CD4-positive, alpha-beta T cell (primary cell): ENCODE data around the gene DBNDD1. TPM values are rescaled to one million over a fixed set of nuclear protein-coding genes. Genes with fewer than 3 reads are reported as not detected.

Experiments
- ATAC-seq: fragments of 200-7000 bp; cut with Tn5 transposase; one replicate; pipeline ENCODE4 v1.10.0; 2022; ENCODE audit warnings: mild to moderate bottlenecking; ENCODE audit not compliant: poor library complexity
- CTCF ChIA-PET: fragments of 350-600 bp; sonication (Branson Sonifier 250); formaldehyde crosslinking; loops from one replicate; lab custom pipeline; 2021; ENCODE audit warnings: antibody characterized with exemption, inconsistent platforms; lab: Charles Lee
- POLR2A ChIA-PET: fragments of 350-600 bp; sonication (Branson Sonifier 250); formaldehyde crosslinking; loops from one replicate; lab custom pipeline; 2021; ENCODE audit warnings: antibody characterized with exemption, inconsistent platforms; lab: Charles Lee
- DNase-seq, 14 experiments: peaks; one replicate each; pipeline ENCODE4 v3.0.0-alpha.2; 2013 to 2020; ENCODE audit warnings: mixed read lengths in 2 of 14
- H3K27ac ChIP-seq, 2 donors: one replicate each; pipeline versions ENCODE4 v1.5.1 to v1.7.0; 2013; ENCODE audit warnings: low read length in 2 of 2, low read depth in 1 of 2, mild to moderate bottlenecking in 1 of 2
- H3K27me3 ChIP-seq, 2 experiments: 1 replicate in 1 of 2; 2 replicates in 1 of 2; pipeline versions ENCODE4 v1.6.1 to v1.7.0; 2013; ENCODE audit warnings: low read length in 2 of 2, control low read depth in 1 of 2, mild to moderate bottlenecking in 1 of 2, moderate library complexity in 1 of 2; ENCODE audit not compliant: insufficient read depth in 2 of 2, control insufficient read depth in 1 of 2
- H3K36me3 ChIP-seq: one replicate; pipeline ENCODE4 v1.6.1; 2013; ENCODE audit warnings: low read length, control low read depth; ENCODE audit not compliant: insufficient read depth
- H3K4me1 ChIP-seq: one replicate; pipeline ENCODE4 v1.6.1; 2013; ENCODE audit warnings: low read length, control low read depth; ENCODE audit not compliant: insufficient read depth
- H3K4me3 ChIP-seq: one replicate; pipeline ENCODE4 v1.5.1; 2013; ENCODE audit warnings: mild to moderate bottlenecking, low read length, moderate library complexity
- H3K9me3 ChIP-seq, 2 experiments: 1 replicate in 1 of 2; 2 replicates in 1 of 2; pipeline versions ENCODE4 v1.6.1 to v1.7.0; 2013; ENCODE audit warnings: low read length in 2 of 2, mild to moderate bottlenecking in 2 of 2, control low read depth in 1 of 2, moderate library complexity in 1 of 2; ENCODE audit not compliant: control insufficient read depth in 1 of 2, insufficient read depth in 1 of 2
- H3K27ac Mint-ChIP-seq: one replicate; pipeline ENCODE4 v1.8.0; 2020; ENCODE audit warnings: mixed read lengths
- H3K27me3 Mint-ChIP-seq: one replicate; pipeline ENCODE4 v1.8.0; 2021; ENCODE audit warnings: mixed read lengths
- H3K36me3 Mint-ChIP-seq: one replicate; pipeline ENCODE4 v1.8.0; 2021; ENCODE audit warnings: low read depth, mixed read lengths
- H3K4me1 Mint-ChIP-seq: one replicate; pipeline ENCODE4 v1.8.0; 2021; ENCODE audit warnings: low read depth, mixed read lengths
- H3K4me3 Mint-ChIP-seq: one replicate; pipeline ENCODE4 v1.8.0; 2020; ENCODE audit warnings: mild to moderate bottlenecking, mixed read lengths
- H3K9me3 Mint-ChIP-seq: one replicate; pipeline ENCODE4 v1.8.0; 2020; ENCODE audit warnings: mixed read lengths
- intact Hi-C, 2 experiments: fragments of 100-400 bp; cut with DNase I in 1 of 2; cut with micrococcal nuclease in 1 of 2; formaldehyde crosslinking; loops; one replicate each; pipeline versions ENCODE4 v1.15.1 to v1.9.0; 2023 to 2025; cut with DNase I, micrococcal nuclease
- total RNA-seq, 174 experiments: library from RNA in 2 of 174; stranded (reverse) in 2 of 174; gene quantifications; one replicate each; pipeline ENCODE4 v1.2.3 and lab custom pipeline; 2021 to 2026
- TF ChIP-seq, protein P1 (sequence below): fragments of 200-600 bp; IDR thresholded peaks from one replicate; pipeline ENCODE4 v1.8.0; 2022; ENCODE audit warnings: antibody characterized with exemption, mild to moderate bottlenecking

Gene DBNDD1
- total RNA-seq, 2 experiments from 2014 or later = 2.6 to 2.8 TPM

- intact Hi-C loops = no loop called here
- no peak overlapping the region for H3K27ac ChIP-seq
- no peaks in the 10 kb centered on the region for H3K4me1 ChIP-seq
- no peak for ATAC-seq
- TF ChIP-seq, protein P1, sequence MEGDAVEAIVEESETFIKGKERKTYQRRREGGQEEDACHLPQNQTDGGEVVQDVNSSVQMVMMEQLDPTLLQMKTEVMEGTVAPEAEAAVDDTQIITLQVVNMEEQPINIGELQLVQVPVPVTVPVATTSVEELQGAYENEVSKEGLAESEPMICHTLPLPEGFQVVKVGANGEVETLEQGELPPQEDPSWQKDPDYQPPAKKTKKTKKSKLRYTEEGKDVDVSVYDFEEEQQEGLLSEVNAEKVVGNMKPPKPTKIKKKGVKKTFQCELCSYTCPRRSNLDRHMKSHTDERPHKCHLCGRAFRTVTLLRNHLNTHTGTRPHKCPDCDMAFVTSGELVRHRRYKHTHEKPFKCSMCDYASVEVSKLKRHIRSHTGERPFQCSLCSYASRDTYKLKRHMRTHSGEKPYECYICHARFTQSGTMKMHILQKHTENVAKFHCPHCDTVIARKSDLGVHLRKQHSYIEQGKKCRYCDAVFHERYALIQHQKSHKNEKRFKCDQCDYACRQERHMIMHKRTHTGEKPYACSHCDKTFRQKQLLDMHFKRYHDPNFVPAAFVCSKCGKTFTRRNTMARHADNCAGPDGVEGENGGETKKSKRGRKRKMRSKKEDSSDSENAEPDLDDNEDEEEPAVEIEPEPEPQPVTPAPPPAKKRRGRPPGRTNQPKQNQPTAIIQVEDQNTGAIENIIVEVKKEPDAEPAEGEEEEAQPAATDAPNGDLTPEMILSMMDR = no peak
- H3K9me3 ChIP-seq = no peaks in the 10 kb centered on the region
- no peak overlapping the region for H3K4me3 Mint-ChIP-seq
- DNase-seq = no peak
- peaks cover 39% of the 10 kb centered on the region for H3K36me3 Mint-ChIP-seq
- H3K27ac Mint-ChIP-seq = no peak overlapping the region
- H3K36me3 ChIP-seq = peaks cover 19% of the 10 kb centered on the region
- H3K4me1 Mint-ChIP-seq = no peaks in the 10 kb centered on the region
- H3K27me3 ChIP-seq = no peaks in the 10 kb centered on the region
- H3K27me3 Mint-ChIP-seq = no peaks in the 10 kb centered on the region
- ChIA-PET CTCF (no interaction called here), POLR2A (interaction anchor here (0.6 kb wide), 1 partner anchor 30 kb away, joined by 3 read pairs; no protein-coding TSS in a partner anchor)
- H3K4me3 ChIP-seq = no peak overlapping the region
- H3K9me3 Mint-ChIP-seq = no peaks in the 10 kb centered on the region
Measured at GRCh38 chr16:89962754-89963498, 56.3 kb downstream of the DBNDD1 start.

DNA sequence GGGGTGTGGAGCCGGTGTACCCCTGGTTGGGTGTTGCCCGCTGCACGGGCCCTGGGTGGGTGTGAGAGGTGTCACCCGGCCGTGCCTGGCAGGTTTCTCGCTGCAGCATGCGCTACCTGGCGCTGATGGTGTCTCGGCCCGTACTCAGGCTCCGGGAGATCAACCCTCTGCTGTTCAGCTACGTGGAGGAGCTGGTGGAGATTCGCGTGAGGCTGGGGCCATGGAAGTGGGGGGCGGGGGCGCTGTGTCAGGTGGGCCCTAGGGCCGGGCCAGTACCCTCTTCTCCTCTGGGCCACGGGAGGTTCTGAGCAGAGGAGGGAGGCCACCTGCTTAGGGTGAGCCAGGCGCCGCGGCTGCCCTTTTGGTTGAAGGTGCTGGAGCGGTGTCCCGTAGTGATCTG, 57.3 kb downstream of the DBNDD1 start:
- no peaks in the 10 kb centered on the region for H3K9me3 Mint-ChIP-seq
- no peaks in the 10 kb centered on the region for H3K27me3 Mint-ChIP-seq
- H3K4me1 ChIP-seq = no peaks in the 10 kb centered on the region
- H3K4me3 ChIP-seq = no peak overlapping the region
- H3K27me3 ChIP-seq = no peaks in the 10 kb centered on the region
- TF ChIP-seq, protein P1 = no peak
- intact Hi-C loops = no loop called here
- H3K9me3 ChIP-seq = no peaks in the 10 kb centered on the region
- peaks cover 28% of the 10 kb centered on the region for H3K36me3 ChIP-seq
- H3K27ac ChIP-seq = no peak overlapping the region
- CTCF ChIA-PET = no interaction called here
- ATAC-seq (no peak), DNase-seq (no peak)
- H3K27ac Mint-ChIP-seq = no peak overlapping the region
- H3K4me3 Mint-ChIP-seq = no peak overlapping the region
- peaks cover 43% of the 10 kb centered on the region for H3K36me3 Mint-ChIP-seq
- POLR2A ChIA-PET = no interaction called here
- H3K4me1 Mint-ChIP-seq = no peaks in the 10 kb centered on the region

GRCh38 chr16:89960966-89961365, 58.3 kb downstream of the DBNDD1 start:
- Histone ChIP-seq H3K27ac (no peak overlapping the region), H3K4me1 (no peaks in the 10 kb centered on the region), H3K9me3 (no peaks in the 10 kb centered on the region), H3K27me3 (no peaks in the 10 kb centered on the region), H3K36me3 (peaks cover 33% of the 10 kb centered on the region), H3K4me3 (no peak overlapping the region)
- TF ChIP-seq, protein P1 = no peak
- ChIA-PET POLR2A (no interaction called here), CTCF (no interaction called here)
- no peak overlapping the region for H3K27ac Mint-ChIP-seq
- H3K4me3 Mint-ChIP-seq = no peak overlapping the region
- H3K27me3 Mint-ChIP-seq = no peaks in the 10 kb centered on the region
- no peaks in the 10 kb centered on the region for H3K9me3 Mint-ChIP-seq
- DNase-seq (no peak), ATAC-seq (no peak)
- H3K36me3 Mint-ChIP-seq = peaks cover 48% of the 10 kb centered on the region
- intact Hi-C loops = no loop called here
- no peaks in the 10 kb centered on the region for H3K4me1 Mint-ChIP-seq
